CD4-positive, alpha-beta T cell treated with Interleukin-15 for 1 hour (primary cell): ENCODE measurements around the gene NCR3LG1.

Experiments
- DNase-seq: peaks from one replicate; pipeline ENCODE4 v3.0.0-alpha.2; 2020

Gene NCR3LG1

DNA sequence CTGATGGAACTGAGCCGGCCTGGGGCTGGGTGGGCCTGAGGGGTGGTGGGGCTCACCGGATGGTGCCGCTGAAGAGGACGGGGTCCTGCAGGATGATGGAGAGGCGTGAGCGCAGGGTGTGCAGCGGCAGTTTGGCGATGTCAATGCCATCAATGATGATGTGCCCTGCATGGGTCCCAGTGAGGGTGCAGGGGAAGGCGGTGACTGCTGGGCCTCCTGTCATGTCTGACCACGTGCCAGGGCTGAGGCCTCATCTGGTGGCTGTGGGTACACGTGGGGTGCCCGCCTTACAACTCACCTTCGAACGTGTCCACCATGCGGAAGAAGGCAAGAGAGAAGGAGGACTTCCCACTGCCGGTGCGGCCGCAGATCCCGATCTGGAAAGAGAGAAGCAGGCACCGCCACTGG is 44.0 kb downstream of the NCR3LG1 start:
- no peak for DNase-seq

DNA sequence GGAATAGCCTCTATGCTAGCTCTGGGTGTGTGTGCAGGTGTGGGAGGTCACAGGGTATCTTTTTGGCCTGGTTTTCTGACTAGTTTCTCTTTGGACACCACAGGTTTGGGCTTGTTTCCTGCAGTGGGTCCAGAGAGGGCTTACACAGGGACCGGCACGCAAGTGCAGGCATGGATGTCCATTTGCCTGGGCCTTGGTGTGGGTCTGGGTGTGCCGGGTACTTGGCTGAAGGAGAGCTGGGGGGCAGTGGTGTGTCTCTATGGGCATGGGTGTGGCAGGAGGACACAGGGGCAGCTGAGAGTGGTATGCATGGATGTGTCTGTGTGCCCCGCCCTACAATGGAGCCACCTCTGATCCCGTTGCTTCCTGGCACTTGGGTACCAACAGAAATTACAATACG is 44.4 kb downstream of the NCR3LG1 start:
- no peak for DNase-seq

DNA sequence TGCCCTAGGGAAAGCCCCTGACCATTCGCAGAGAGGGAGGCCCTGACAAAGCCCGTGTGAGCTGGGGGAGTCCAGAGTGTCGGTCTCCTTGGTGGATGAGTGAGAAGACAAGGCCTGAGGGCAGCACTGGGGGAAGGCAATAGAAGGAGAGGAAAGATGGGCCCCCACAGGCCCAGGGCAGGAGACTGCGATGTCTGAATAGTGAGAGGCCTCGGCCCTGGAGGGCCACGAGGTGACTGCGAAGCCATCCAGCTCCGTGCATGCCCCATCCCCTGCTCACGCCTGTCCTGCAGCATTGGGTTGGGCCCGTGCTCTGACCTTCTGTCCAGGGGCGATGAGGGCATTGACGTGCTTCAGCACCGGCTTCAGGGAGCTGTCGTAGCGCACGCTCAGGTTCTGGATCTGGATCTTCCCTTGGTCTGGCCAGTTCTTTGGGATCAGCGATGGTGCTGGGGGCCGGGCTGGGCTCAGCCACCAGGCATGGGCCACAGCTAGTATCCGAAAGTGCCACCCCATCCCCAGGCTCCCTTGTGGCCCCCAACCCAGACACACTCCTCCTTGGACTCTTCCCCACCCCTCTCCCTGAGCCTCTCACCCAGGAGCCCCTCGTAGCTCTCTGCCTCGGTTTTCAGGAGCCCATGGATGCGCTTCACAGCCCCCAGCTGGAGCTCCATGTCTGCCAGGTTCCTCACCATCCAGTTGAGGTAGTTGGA is 45.2 kb downstream of the NCR3LG1 start:
- no peak for DNase-seq

DNA sequence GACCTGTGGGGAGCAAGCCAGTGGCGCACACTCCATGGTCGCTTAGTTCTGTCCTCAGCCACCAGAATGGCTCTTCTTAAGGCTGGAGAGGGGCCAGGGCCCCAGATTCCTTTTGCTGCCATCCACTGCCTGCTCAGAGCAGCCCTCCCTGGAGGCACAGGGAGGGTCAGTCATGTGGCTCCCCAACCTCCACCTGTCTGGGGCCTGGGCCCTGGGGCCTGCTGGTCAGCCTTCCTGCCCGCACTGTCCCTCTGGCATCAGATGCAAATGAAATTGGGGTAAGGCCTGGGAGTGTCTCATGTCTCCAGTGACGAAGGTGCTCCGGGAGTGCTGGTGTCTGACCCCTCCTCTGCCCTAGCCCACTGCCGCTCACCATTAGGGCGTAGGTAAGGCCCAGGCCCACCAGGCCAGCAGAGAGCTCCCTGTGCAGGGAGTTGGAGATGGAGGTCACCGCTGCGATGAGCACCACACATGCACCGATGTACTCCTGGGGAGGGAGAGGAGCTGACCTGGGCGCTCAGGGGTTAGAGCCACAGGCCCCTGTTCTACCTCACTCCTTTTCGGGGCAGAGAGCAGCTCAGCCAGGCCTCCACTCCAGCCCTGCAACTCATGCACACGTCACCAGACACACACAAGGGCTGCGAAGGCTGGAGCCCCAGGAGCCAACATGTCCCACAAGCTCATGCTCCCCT is 45.9 kb downstream of the NCR3LG1 start:
- DNase-seq = no peak

DNA sequence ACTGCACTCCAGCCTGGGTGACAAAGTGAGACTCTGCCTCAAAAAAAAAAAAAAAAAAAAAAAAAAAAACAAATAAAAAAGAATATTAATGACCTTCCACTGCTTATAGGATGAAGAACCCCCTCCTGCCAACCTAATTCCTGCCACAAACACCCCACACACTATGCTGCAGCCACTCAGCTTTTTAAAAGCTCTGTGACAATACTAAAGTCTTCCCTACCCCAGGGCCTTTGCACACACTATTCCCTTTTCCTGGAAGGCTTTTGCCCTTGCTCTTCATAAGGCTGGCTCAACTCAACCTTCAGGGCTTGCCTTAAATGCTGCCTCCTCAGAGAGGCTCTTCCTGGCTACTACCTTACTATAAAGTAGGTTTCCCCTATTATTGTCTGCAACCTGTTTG is 47.6 kb downstream of the NCR3LG1 start:
- no peak for DNase-seq

DNA sequence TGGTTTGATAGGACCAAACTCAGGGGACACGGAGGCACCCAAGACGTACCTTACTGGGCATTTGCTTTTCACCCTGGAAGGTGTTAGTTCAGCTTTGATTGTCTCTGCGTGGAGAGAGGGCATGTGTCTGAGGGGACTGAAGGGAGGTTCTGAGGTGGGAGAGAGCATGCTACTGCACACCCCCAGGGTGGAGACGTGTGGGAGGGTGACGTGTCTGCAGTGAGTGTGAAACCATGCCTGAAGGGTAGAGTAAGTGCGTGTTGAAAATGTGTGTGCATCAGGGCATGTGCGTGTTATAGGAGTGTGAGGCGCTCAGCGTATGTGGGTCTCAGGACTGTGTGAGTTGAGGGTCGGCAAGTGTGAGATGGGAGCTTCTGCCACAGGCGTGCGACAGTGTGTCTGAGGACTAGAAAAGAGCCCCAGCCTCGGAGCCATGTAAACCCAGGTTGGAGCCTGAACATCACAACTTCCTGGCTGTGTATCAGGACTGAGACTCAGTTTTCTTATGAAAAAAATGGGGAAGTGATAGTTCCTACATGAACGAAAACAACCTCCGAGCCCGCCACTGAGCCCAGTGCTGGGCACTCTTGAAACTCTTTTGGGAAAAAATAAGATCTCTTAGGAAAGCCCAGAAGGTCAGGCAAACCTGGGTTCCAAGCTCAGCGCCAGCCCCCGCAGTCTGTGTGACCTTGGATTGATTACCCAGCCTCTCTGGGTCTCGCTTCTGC is 48.6 kb downstream of the NCR3LG1 start:
- DNase-seq = no peak

DNA sequence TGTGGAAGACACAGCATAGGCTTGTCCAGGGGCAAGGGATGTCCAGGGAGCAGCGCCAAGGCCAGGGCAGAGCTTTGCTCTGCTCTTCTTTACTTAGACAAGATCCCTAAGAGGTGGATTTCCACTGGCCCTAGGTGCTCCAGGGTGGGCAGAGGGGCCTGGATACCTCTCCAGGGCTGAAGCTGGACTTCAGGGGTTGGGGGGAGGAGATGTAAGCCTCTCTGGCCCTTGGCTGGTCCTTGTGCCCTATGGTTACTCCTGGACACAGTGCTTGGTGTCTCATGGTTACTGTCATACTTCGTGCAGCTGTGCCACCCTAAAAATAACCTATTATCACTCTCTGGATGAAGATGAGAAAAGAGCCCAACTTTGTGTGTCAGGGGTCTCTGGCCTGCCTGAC is 49.7 kb downstream of the NCR3LG1 start:
- DNase-seq = no peak

DNA sequence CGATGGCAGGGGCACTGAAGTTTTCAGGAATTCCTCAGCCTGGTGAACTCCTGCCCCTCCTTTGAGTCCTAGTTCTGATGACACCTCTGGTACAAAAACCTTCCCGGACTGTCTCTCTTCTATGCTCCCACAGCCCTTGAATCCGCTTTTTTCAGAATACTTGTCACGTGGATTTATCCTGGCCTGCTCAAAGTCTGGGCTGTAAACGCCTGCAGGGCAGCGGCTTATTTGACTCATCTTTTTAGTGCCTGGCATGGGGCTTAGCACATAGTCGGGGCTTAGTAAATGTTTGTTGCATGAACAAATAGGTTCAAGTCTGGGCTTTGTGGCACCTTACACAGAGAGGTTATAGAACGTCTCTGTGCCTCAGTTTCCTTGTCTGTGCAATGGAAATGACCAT is 50.2 kb downstream of the NCR3LG1 start:
- DNase-seq = no peak

DNA sequence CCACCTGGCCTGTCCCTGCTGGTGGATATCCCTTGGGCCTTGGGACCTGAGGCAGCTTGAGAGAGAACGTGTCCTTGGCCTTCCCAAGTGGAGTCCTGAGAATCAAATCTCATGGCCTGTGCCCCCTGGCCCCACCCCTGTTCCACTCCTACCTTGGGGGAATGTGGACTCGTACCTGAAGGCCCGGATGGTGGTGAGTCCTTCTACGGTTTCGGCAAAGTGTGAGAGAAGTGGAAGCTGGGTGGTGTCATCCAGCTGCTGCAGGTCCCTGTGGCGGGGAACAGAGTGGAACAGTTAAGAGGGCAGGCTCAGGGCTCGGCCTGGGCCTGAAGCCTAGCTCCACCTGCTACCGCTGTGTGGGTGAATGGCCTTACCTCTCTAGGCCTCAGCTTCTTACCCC is 50.9 kb downstream of the NCR3LG1 start:
- no peak for DNase-seq

DNA sequence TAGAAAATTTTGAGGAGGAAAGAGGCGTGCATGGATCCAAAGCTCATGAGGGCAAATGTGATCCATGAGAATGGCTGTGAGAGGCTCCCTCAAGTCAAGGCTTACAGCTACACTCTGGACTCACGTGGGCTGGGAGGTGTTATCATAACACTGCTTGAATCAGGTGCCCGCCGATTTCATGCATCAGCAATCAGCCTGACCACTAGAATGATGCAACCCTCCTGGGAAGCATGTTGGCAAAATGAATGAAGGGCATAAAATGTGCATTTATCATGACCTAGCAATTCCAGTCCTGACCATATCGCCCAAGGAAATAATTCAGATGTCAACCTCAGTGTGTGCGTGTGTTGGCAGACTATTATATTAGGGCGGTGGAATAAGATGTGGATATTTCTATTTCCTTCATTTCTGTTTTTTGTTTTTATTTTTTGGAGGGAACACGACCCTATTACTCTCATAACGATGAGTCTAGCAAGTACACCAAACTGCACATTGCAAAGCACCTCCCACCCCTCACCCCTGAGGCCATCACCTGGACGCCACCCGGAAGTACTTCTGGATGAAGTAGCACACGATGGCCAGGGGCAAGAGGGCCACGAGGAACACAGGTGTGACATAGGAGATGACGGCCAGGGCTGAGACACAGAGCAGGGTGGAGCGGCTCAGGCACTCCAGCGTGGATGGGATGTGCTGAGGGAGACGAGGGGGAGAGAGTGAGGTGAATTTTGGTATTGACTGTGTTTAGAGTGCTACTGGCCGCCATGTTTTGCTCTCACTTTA is 52.6 kb downstream of the NCR3LG1 start:
- no peak for DNase-seq

DNA sequence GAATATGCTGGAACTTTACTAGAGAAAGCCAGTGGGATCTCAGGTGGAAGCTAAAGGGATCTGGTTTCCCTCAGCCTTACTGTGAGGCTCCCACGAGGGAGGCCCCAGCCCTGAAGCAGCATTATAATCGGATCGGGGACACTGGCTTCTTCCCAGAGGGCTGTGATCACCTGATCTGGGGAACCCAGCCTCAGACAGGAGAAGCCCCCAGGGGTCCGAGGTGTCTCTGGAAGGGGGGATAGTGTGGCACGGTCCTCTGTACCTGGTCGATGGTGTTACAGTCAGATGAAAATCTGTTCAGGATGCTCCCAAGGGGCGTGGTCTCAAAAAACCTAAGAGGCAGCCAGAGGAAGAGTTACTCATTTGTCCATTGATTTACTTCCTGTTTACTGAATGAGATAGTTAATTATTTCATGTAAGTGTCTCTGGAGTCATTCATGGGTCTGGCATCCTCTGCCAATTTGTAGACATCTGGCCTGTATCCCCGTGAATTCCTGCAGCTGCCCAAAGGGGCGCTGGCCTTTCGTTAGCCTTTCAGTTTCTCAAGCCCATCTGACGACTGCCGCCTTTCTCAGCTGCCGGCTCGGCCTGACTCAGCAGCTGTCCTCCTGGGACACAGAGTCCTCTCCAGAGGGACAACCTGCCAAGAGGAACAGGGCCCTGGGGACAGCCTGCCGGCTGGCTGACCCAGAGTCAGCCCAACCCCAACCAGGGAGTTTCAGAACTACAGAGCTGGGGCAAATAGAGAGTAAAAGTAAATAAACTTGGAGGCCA is 53.8 kb downstream of the NCR3LG1 start:
- DNase-seq = no peak

DNA sequence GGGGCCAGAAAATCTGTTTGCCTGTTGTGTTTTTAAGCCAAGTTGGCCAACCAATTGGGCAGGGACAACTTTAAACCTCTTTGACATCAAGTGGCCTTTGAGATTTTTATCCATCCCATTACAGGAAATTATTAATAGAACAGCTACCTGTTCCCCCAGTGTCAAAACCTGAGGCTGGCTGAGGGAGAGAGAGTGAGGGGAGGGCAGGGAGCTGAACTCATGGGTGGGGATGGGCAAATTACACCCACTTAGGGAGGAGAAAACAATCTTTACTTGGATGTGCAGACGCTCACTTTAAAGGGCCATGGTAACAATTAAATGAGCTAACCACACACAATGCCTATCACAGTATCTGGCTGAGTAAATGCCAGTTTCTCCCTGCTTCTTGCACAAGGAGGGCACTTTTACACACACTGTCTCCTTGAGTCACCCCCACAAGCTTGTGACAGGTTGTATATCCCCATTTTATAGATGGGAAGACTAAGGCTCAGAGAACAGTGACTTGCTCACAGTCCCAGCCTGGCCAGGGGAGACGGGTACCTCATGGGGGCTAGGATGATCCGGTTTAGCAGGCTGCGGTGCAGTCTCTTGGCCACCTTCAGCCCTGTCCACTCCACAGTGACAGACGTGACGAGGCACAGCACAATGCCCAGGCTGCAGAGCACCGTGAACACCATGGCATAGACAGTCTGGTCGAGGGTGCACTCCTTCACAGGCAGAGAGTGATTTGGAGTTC is 54.6 kb downstream of the NCR3LG1 start:
- DNase-seq = no peak

DNA sequence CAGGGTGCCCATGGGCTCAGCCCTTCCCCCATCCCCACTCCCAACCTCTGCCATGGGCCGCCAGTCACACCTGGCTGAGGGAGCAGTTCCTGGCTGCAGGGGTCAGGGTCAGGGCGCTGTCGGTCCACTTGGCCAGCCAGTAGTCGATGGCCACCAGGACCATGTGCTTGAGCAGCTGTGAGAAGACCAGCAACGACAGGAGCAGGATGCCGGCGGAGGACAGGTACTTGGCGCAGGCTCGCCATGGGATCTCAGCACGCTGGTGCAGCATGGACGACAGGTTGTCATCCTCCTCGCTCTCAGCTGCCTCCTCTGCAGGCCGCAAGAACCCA is 55.2 kb downstream of the NCR3LG1 start:
- no peak for DNase-seq

DNA sequence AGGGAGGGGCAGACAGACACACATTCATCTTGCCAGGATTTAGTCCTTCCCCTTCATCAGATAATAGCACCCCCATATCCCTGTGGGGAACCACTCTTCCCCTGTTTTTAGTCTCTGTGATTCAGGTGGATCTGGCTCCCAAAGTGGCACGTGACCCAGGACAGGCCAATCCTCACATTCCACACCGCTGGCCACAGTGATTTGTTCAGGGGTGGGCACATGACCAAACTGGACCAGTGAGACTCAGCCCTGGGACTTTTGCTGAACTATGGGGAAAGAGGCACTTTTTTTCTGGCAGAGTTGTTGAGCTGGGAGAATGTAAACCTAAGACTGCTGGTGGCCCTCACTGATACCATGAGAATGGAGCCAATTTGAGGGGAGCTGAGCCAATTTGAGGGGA is 56.0 kb downstream of the NCR3LG1 start:
- DNase-seq = no peak

DNA sequence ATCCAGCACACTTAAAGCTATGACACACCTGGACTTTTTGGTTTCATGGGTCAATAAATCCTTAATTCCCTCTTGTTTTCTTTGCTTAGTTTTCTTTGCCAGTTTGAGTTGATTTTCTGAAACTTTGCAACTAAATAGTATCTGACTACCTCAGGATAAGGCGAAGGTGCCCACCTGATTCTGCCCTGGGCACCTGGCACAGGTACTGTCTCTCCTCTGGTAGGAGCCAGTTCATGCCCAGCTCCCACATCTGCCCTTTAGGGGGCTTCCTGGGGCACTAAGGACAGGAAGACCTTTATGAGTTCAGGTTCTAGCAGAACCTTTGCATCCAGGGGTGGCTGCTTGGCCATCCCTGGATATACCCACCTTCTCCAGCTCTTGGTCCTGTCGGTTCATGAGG is 56.4 kb downstream of the NCR3LG1 start:
- no peak for DNase-seq

DNA sequence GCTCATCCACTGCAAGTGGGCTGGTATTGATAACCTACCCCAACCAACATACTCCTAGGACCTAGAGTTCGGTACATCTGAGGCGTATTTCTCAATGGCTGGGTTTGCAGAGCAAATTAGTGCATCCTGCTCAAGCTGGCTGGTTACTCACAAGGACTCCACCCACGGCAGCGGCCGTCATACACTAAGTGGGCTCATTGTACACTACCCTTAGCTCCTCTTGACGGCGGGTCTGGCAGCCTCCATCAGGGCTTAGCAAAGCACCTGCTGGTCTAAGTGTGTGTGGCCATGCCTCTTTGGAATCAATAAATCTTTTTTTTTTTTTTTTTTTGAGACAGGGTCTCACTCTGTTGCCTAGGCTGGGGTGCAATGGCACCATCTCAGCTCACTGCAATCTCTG is 57.0 kb downstream of the NCR3LG1 start:
- DNase-seq = no peak

DNA sequence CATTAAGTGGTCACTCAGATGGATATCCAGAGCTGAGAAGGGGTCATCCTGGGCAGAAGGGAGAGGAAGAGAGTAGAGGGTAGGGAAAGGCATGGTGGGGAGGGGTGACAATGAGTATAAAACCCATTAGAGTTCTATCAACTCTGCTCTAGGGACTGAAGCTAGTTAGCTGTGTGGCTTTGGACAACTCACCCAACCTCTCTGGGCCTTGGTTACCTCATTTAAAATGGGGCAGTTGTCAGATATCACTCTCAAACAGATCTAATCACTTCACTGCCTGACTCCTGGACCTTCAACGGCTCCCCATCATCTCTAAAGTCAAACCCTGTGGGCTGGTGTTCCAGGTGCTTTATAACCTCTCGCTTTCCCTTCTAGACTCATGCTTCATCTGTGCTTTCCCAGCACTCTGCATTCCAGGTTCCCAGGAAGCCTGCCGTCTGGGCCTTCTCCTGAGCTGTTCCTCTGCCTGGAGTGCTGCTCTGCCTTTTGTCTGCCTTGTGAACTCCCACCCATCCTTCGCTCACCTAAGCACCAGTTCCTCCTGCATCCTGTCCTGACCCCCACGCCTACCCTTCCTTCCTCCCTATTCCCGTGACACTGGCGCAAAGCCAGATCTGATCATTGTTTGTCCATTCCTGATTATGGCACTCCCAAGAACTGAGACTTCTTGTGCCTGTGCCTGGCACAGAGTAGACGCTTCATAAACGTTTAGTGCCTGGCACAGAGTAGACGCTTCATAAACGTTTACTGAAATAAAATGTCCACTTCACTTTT is 59.2 kb downstream of the NCR3LG1 start:
- DNase-seq = no peak

DNA sequence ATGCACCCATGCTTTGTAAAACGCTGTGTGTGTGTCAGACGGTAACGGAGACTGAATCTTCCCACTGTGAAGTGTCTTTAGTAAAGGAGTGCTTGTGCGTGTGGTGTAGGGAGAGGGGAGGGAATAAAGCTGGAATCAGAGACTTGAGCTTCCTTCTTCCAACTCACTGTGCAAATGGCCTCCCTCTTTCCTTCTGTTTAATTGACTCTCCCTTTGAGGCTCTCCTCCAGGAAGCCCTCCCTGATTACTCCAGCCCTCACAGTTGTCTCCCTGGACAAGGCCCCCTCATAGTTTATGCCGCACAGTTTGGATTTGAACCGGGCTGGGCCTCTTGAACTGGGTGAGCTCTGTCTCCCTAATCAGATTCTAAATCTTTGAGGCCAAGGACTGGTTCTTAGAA is 59.8 kb downstream of the NCR3LG1 start:
- DNase-seq = no peak

DNA sequence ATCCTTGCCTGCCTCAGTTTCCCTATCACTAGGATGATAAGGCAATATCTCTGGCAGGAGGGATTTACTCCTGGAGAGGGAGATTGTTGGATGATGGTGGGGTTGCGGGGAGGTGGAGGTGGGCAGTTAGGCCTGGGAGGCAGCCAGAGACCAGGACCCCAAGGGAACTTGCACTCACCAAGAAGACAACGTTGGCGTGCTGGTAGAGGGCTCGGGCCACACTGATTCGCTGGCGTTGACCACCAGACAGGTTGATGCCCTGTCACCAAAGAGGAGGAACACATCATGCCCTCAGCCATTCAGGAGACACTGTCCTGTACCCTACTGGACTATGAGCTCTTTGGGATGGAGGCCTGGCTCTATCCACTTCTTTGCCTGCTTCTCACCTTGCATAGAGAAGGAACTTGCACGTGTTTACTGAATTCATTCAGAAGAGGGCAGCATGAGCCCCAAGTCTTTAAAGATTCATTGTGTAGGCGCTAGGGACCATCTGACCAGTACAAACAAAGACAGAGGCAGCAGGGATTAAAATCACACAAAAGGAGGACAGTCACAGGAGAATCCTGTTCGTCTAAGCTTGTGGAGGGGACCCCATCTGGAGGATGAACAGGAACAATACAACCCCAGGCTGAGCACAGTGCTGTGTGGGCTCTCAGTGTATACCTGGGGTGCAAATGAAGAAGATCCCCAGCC is 61.0 kb downstream of the NCR3LG1 start:
- no peak for DNase-seq
